Astrocyte (in vitro differentiated cells and primary cell): ENCODE results near the gene CMIP. TPM values are rescaled to one million over a fixed set of nuclear protein-coding genes. Genes with fewer than 3 reads are reported as not detected.

Source experiments
- DNase-seq: peaks from one replicate; pipeline ENCODE4 v3.0.0-alpha.2; 2010; ENCODE audit warnings: low read depth
- FAIRE-seq: peaks from 2 replicates; lab custom pipeline; 2011; peaks lifted over from hg19 to GRCh38; lab: Jason Lieb, UNC
- H2AFZ ChIP-seq: 2 replicates; pipeline ENCODE4 v1.6.0; 2012; ENCODE audit warnings: low read depth, low read length, inconsistent platforms
- H3K27ac ChIP-seq: 2 replicates; pipeline ENCODE4 v1.5.1; 2011; ENCODE audit warnings: low read depth, low read length, inconsistent platforms
- H3K27me3 ChIP-seq: 2 replicates; pipeline ENCODE4 v1.6.0; 2011; ENCODE audit warnings: low read length, inconsistent platforms; ENCODE audit not compliant: insufficient read depth
- H3K36me3 ChIP-seq: 2 replicates; pipeline ENCODE4 v1.5.1; 2011; ENCODE audit warnings: low read length, inconsistent platforms; ENCODE audit not compliant: insufficient read depth
- H3K4me1 ChIP-seq: 2 replicates; pipeline ENCODE4 v1.5.1; 2011; ENCODE audit warnings: low read length, inconsistent platforms; ENCODE audit not compliant: insufficient read depth
- H3K4me2 ChIP-seq: 2 replicates; pipeline ENCODE4 v1.6.0; 2012; ENCODE audit warnings: low read length, inconsistent platforms
- H3K4me3 ChIP-seq: 2 replicates; pipeline ENCODE4 v1.5.1; 2011; ENCODE audit warnings: low read depth, mild to moderate bottlenecking, low read length, inconsistent platforms; ENCODE audit not compliant: insufficient read depth
- H3K79me2 ChIP-seq: 2 replicates; pipeline ENCODE4 v1.6.0; 2012; ENCODE audit warnings: mild to moderate bottlenecking, low read length, inconsistent platforms; ENCODE audit not compliant: insufficient read depth
- H3K9ac ChIP-seq: 2 replicates; pipeline ENCODE4 v1.6.0; 2012; ENCODE audit warnings: mild to moderate bottlenecking, low read length, inconsistent platforms
- H3K9me3 ChIP-seq: 2 replicates; pipeline ENCODE4 v1.5.1; 2012; ENCODE audit warnings: low read depth, mild to moderate bottlenecking, low read length, inconsistent platforms; ENCODE audit not compliant: insufficient read depth
- H4K20me1 ChIP-seq: 2 replicates; pipeline ENCODE4 v1.6.0; 2012; ENCODE audit warnings: low read length, inconsistent platforms; ENCODE audit not compliant: insufficient read depth
- H3K27ac Mint-ChIP-seq: one replicate; pipeline ENCODE4 v1.8.0; 2021; ENCODE audit warnings: mild to moderate bottlenecking, mixed read lengths; ENCODE audit not compliant: unreplicated experiment
- H3K27me3 Mint-ChIP-seq: one replicate; pipeline ENCODE4 v1.8.0; 2021; ENCODE audit warnings: low read depth, mixed read lengths; ENCODE audit not compliant: unreplicated experiment
- H3K36me3 Mint-ChIP-seq: one replicate; pipeline ENCODE4 v1.8.0; 2021; ENCODE audit warnings: low read depth, mixed read lengths; ENCODE audit not compliant: unreplicated experiment
- H3K4me1 Mint-ChIP-seq: one replicate; pipeline ENCODE4 v1.8.0; 2021; ENCODE audit warnings: low read depth, mixed read lengths; ENCODE audit not compliant: unreplicated experiment
- H3K4me3 Mint-ChIP-seq: one replicate; pipeline ENCODE4 v1.8.0; 2021; ENCODE audit warnings: mild to moderate bottlenecking, moderate library complexity, mixed read lengths; ENCODE audit not compliant: unreplicated experiment
- H3K9me3 Mint-ChIP-seq: one replicate; pipeline ENCODE4 v1.8.0; 2021; ENCODE audit warnings: mild to moderate bottlenecking, mixed read lengths; ENCODE audit not compliant: unreplicated experiment
- EZH2 ChIP-seq: IDR thresholded peaks from 2 replicates; pipeline ENCODE4 v1.6.1; 2012; ENCODE audit warnings: mild to moderate bottlenecking, low read length, inconsistent platforms; ENCODE audit not compliant: insufficient read depth
- total RNA-seq: library from RNA; stranded (reverse); gene quantifications from 2 replicates; pipeline ENCODE4 v1.2.1, GENCODE V29; 2021
- TF ChIP-seq, protein P1 (sequence below): IDR thresholded peaks from 2 replicates; pipeline ENCODE4 v1.5.1; 2011; ENCODE audit warnings: low read depth, mild to moderate bottlenecking, inconsistent platforms, low read length, moderate library complexity; ENCODE audit not compliant: insufficient read depth

CMIP gene
- total RNA-seq, 1 donor from 2014 or later = 71.5 TPM

DNA sequence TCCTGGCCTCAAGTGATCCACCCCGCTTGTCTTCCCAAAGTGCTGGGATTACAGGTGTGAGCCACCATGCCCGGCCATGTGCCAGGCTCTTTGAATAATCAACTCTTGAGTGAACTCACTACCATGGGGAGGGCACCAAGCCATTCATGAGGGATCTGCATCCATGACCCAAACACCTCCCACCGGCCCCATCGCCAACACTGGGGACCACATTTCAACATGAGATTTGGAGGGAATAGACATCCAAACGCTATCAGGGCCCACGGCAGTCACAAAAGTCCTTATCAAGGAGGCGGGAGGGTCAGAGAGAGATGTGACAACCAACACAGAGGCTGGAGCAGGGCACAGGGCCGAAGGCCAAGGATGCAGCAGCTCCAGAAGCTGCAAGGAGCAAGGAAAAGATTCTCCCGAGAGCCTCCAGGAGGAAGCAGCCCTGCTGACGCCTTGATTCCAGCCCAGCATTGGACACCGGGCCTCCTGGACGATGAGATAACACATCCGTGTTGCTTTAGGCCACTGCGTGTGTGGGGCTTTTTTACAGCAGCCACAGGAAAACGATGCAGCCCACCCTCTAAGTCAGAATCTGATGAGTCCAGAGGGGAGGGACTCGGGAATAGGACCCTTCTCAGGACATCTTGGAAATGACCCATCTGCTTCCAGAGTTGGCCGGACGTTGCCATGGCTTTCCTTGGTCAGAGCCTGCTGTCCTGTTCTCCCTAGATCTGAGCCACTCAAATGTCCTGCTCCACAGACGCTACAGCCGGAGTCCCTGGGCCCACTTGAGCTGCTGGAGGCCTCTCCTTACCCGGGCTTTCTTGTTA is 47.3 kb upstream of the CMIP start:
- no peak overlapping the region for H3K9ac ChIP-seq
- Mint-ChIP-seq H3K36me3 (peaks cover 11% of the 10 kb centered on the region), H3K9me3 (no peaks in the 10 kb centered on the region), H3K27me3 (no peaks in the 10 kb centered on the region), H3K4me3 (no peak overlapping the region), H3K27ac (peak overlapping the region; percentile 18), H3K4me1 (no peaks in the 10 kb centered on the region)
- DNase-seq = no peak
- TF ChIP-seq, protein P1, sequence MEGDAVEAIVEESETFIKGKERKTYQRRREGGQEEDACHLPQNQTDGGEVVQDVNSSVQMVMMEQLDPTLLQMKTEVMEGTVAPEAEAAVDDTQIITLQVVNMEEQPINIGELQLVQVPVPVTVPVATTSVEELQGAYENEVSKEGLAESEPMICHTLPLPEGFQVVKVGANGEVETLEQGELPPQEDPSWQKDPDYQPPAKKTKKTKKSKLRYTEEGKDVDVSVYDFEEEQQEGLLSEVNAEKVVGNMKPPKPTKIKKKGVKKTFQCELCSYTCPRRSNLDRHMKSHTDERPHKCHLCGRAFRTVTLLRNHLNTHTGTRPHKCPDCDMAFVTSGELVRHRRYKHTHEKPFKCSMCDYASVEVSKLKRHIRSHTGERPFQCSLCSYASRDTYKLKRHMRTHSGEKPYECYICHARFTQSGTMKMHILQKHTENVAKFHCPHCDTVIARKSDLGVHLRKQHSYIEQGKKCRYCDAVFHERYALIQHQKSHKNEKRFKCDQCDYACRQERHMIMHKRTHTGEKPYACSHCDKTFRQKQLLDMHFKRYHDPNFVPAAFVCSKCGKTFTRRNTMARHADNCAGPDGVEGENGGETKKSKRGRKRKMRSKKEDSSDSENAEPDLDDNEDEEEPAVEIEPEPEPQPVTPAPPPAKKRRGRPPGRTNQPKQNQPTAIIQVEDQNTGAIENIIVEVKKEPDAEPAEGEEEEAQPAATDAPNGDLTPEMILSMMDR = no peak
- no peak for TF ChIP-seq EZH2
- no peaks in the 10 kb centered on the region for H3K36me3 ChIP-seq
- H3K79me2 ChIP-seq = no peaks in the 10 kb centered on the region
- no peak for FAIRE-seq
- H3K4me3 ChIP-seq = no peak overlapping the region
- H4K20me1 ChIP-seq = no peaks in the 10 kb centered on the region
- H2AFZ ChIP-seq = no peak overlapping the region
- H3K4me1 ChIP-seq = peaks cover 4% of the 10 kb centered on the region
- no peaks in the 10 kb centered on the region for H3K27me3 ChIP-seq
- H3K4me2 ChIP-seq = no peak overlapping the region
- no peaks in the 10 kb centered on the region for H3K9me3 ChIP-seq
- H3K27ac ChIP-seq = no peak overlapping the region

DNA sequence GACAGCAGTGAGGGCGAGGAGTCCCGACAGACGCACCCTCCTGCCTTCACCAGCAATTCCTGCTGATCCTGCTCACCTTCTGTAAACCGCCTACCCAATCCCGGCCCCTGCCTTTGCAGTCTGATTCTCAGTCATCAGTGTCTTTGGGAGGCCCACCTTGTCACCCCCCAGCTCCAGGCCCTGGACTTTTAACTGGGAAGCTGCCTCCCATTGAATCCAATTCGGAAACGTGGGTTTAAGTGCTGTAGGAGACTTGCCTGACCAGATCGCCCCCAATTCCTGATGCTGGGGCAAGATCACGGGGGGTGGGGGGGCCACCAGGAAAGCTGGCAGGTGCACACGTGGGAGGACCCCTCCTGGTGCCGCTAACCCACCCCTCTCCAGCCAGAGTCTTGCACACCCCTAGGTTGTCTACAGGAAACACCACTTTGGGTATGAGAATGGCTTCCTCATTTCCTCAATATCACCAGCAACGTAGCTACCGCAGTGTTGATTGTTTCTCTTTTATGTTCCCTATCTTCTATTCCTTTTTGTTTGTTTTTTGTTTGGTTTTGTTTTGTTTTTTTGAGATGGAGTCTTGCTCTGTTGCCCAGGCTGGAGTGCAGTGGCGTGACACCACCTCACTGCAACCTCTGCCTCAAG is 46.6 kb upstream of the CMIP start:
- H3K4me3 ChIP-seq = no peak overlapping the region
- no peak overlapping the region for H3K27ac ChIP-seq
- H3K36me3 Mint-ChIP-seq = peaks cover 6% of the 10 kb centered on the region
- H3K9me3 Mint-ChIP-seq = no peaks in the 10 kb centered on the region
- FAIRE-seq = no peak
- no peaks in the 10 kb centered on the region for H4K20me1 ChIP-seq
- no peaks in the 10 kb centered on the region for H3K27me3 Mint-ChIP-seq
- no peak overlapping the region for H2AFZ ChIP-seq
- no peaks in the 10 kb centered on the region for H3K27me3 ChIP-seq
- peaks cover 4% of the 10 kb centered on the region for H3K4me1 ChIP-seq
- no peak overlapping the region for H3K9ac ChIP-seq
- no peaks in the 10 kb centered on the region for H3K4me1 Mint-ChIP-seq
- DNase-seq = no peak
- H3K79me2 ChIP-seq = no peaks in the 10 kb centered on the region
- peak overlapping the region; percentile 45 for H3K4me3 Mint-ChIP-seq
- no peak for TF ChIP-seq EZH2
- TF ChIP-seq, protein P1 = no peak
- H3K27ac Mint-ChIP-seq = no peak overlapping the region
- H3K4me2 ChIP-seq = no peak overlapping the region
- no peaks in the 10 kb centered on the region for H3K9me3 ChIP-seq
- H3K36me3 ChIP-seq = no peaks in the 10 kb centered on the region
